ENCODE measurements around the gene FGL2.
A peak's percentile ranks its signal among the peaks of the same experiment; 100 is the strongest.

FGL2 gene, protein sequence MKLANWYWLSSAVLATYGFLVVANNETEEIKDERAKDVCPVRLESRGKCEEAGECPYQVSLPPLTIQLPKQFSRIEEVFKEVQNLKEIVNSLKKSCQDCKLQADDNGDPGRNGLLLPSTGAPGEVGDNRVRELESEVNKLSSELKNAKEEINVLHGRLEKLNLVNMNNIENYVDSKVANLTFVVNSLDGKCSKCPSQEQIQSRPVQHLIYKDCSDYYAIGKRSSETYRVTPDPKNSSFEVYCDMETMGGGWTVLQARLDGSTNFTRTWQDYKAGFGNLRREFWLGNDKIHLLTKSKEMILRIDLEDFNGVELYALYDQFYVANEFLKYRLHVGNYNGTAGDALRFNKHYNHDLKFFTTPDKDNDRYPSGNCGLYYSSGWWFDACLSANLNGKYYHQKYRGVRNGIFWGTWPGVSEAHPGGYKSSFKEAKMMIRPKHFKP

DNA sequence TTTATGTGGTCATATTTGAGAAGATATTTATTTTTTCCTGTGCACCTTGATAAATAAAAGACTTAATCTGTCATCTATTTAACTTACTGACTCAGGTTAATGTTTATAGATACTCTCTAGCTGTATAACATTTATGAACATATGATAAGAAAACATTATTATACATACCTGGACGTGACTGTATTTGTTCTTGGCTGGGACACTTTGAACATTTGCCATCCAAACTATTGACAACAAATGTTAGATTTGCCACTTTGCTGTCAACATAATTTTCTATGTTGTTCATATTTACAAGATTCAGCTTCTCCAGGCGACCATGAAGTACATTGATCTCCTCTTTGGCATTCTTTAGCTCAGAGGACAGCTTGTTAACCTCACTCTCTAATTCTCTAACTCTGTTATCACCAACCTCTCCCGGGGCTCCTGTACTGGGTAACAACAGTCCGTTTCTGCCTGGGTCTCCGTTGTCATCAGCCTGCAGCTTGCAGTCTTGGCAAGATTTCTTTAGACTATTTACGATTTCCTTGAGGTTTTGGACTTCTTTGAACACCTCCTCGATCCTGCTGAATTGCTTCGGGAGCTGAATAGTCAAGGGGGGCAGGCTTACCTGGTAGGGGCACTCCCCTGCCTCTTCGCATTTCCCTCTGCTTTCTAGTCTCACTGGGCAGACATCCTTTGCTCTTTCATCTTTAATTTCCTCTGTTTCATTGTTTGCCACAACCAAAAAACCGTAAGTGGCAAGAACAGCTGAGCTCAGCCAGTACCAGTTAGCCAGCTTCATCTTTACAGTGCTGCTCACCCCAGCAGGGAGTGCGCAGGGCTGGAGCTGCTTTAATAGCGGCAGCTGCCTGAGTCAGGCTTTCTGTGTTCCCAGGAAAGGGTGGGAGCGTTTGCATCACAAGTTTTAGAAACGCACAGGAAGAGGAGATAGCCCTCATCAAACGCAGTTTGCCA lies at the start of gene FGL2:
FGL2 (minus strand) TSS at position 807 of the 954 bp plus-strand sequence; CDS start at position 781, 26 bp downstream.
- TF ChIP-seq, protein P1, sequence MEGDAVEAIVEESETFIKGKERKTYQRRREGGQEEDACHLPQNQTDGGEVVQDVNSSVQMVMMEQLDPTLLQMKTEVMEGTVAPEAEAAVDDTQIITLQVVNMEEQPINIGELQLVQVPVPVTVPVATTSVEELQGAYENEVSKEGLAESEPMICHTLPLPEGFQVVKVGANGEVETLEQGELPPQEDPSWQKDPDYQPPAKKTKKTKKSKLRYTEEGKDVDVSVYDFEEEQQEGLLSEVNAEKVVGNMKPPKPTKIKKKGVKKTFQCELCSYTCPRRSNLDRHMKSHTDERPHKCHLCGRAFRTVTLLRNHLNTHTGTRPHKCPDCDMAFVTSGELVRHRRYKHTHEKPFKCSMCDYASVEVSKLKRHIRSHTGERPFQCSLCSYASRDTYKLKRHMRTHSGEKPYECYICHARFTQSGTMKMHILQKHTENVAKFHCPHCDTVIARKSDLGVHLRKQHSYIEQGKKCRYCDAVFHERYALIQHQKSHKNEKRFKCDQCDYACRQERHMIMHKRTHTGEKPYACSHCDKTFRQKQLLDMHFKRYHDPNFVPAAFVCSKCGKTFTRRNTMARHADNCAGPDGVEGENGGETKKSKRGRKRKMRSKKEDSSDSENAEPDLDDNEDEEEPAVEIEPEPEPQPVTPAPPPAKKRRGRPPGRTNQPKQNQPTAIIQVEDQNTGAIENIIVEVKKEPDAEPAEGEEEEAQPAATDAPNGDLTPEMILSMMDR (IDR thresholded peaks at IDR 0.05; ENCODE audit: extremely low read depth, missing control alignments), result no peak
- DNase-seq (ENCODE audit: low spot score), result no peak

DNA sequence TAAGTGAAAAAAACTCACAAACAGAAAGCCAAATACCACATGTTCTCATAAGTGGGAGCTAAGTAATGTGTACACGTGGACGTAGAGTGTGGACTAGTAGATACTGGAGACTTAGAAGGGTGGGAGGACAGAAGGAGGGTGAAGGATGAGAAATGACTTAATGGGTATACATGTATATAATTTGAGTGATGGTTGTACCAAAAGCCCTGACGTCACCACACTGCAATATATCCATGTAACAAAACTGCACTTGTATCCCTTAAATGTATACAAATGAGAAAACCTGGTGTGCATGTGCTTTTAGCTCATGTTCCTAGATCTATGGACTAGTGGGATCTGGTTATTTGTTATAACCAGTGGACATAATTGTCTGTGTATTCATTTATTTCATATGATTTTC lies 48.5 kb upstream of the FGL2 start:
- TF ChIP-seq, protein P1 (IDR thresholded peaks at IDR 0.05; ENCODE audit: extremely low read depth, missing control alignments), result no peak

DNA sequence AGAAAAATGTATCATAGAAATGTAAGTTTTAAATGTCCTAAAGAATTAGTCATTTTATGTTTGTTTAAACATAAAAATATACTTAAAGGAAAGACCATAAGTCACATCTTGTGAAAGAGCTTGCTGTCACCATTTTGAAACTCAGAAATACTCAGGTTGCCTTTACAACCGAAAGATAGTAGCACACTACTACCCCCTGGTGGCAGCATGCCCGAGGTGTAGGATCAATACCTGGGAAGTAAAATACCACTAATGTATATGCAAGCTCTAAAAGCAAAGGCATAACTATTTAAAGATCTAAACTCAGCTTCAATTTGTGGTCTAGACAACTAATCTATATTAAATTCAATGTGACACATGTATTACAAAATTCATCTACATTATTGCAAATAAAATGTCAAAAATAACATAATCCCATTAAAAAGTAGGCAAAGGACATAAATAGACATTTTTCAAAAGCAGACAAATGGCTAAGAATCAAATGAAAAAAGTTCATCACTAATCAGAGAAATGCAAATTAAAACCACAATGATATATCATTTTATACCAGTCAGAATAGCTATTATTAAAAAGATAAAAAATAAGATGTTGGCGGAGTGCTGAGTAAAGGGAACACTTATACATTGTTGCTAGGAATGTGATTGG lies 47.7 kb upstream of the FGL2 start:
- DNase-seq (ENCODE audit: low spot score), result peak; percentile 63
- TF ChIP-seq, protein P1 (IDR thresholded peaks at IDR 0.05; ENCODE audit: extremely low read depth, missing control alignments), result peak; percentile 75

More for the DNA sequence above, 48.5 kb upstream of the FGL2 start:
- no peak for DNase-seq (ENCODE audit: low spot score)

DNA sequence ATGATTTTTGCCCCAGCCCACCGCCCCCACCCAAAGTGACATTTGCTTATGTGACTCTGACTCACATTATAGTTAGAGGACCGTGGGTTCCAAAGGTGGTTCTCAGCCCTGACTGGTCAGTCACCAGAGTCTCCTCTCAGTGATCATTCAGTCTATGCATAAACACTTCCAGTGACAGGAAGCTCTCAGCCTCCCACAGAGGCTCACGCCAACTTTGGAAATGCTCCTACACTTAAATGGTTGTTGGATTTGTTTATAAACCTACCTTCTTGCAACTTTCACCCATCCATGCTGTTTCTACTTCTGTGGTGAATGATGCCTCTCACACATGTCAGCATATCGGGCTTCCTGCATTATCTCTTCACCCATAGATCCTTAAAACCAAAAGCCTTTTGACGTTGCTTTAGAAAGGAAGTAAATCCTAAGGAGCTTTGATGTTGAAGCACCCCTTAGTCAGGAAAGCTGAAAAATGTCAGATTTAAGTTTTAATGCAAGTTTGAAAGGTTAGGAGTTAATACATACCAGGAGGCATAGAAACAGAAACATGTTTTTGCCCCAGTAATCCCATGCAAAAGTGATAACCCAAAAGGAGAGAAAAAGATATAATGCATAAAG lies 46.5 kb upstream of the FGL2 start:
- DNase-seq (ENCODE audit: low spot score), result no peak
- TF ChIP-seq, protein P1 (IDR thresholded peaks at IDR 0.05; ENCODE audit: extremely low read depth, missing control alignments), result no peak

- TF ChIP-seq, protein P1 (IDR thresholded peaks at IDR 0.05; ENCODE audit: extremely low read depth, missing control alignments), result no peak
- DNase-seq (ENCODE audit: low spot score), result no peak
These were observed 45.6 kb upstream of the FGL2 start for GRCh38 chr7:77245015-77245755.

DNA sequence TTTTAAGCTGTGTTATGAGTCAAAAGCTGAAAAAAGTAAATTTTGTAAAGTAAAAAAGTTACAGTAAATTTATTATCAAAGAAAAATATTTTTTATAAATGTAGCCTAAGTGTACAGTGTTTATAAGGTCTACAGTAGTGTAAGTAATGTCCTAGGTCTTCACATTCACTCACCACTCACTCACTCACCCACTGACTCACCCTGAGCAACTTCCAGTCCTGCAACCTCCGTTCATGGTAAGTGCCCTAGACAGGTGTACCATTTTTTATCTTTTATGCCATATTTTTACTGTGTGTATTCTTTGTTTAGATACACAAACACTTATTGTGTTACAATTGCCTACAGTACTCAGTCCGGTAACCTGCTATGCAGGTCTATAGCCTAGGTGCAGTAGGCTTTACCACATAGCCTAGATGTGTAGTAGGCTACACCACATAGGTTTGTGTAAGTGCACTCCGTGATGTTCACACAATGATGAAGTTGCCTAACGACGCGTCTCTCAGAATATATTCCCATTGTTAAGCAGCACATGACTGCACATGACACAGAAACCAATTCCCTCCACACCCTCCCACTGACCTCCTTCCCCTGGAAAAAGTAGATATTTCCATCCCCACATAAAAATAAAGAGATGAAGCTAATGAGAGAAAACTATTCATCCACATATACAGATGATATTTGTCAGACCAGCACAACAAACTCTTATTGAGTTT lies 44.8 kb upstream of the FGL2 start:
- TF ChIP-seq, protein P1 (IDR thresholded peaks at IDR 0.05; ENCODE audit: extremely low read depth, missing control alignments), result no peak
- no peak for DNase-seq (ENCODE audit: low spot score)

Data from GM20000 (cell line).